Ovary (tissue), 3 donors: ENCODE measurements around the gene AP3S2.

Source experiments
- EP300 ChIP-seq: sonication (generic); formaldehyde crosslinking; IDR thresholded peaks from one replicate; pipeline ENCODE4 v1.6.1; 2017; ENCODE audit warnings: antibody characterized with exemption
- POLR2A ChIP-seq: fragments of 450-650 bp; IDR thresholded peaks from one replicate; pipeline ENCODE4 v1.6.1; 2017; ENCODE audit warnings: antibody characterized with exemption, mild to moderate bottlenecking, moderate library complexity
- TF ChIP-seq, protein P1 (sequence below), 3 donors: fragments of 450-650 bp in 2 of 3; fragments of 200-600 bp in 1 of 3; IDR thresholded peaks; one replicate each; pipeline versions ENCODE4 v1.5.1 to v1.8.0; 2016 to 2022; ENCODE audit warnings: antibody characterized with exemption in 3 of 3, mild to moderate bottlenecking in 1 of 3
- donor health status: DM: no; HTN: no; CAD: no.

DNA sequence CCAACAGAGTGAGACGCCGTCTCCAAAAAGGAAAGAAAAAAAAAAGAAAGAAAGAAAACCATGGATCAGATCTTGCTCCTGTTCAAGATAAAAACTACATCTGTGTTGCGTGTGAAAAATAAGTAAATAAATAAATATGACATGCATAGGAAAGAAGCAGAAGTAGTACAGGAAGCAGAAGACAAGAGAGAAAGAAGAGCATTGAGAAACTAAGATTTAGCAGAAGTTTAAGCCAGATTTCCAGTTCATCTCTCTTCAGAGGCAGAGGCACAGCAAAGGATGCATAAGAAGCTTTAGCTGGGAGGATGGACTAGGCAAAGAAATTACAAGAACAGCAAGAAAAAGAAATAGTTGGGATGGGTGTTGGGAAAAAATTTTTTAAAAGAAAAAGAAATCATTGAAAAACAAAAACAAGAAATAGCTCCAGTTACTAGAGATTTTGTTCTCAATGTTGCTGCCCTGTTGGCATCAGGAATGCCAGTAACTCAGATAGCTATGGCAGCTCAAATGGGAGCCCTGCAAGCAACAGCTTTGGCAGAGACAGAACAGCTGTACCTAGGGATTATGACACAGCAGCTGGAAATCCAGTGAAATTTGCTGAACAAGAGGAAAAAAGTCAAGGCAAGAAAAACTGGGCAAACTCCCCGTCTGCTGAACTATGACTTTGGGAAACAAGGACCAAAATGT lies 17.3 kb downstream of the AP3S2 start:
- TF ChIP-seq, protein P1, sequence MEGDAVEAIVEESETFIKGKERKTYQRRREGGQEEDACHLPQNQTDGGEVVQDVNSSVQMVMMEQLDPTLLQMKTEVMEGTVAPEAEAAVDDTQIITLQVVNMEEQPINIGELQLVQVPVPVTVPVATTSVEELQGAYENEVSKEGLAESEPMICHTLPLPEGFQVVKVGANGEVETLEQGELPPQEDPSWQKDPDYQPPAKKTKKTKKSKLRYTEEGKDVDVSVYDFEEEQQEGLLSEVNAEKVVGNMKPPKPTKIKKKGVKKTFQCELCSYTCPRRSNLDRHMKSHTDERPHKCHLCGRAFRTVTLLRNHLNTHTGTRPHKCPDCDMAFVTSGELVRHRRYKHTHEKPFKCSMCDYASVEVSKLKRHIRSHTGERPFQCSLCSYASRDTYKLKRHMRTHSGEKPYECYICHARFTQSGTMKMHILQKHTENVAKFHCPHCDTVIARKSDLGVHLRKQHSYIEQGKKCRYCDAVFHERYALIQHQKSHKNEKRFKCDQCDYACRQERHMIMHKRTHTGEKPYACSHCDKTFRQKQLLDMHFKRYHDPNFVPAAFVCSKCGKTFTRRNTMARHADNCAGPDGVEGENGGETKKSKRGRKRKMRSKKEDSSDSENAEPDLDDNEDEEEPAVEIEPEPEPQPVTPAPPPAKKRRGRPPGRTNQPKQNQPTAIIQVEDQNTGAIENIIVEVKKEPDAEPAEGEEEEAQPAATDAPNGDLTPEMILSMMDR (IDR thresholded peaks at IDR 0.05) = no peak
- TF ChIP-seq POLR2A (no peak), EP300 (no peak)
